GM18517 (cell line): Measurements from ENCODE around the gene FTO.

Experiments
- ATAC-seq: cut with Tn5 transposase; IDR thresholded peaks from one replicate; pipeline ENCODE4 v1.9.1; 2021; ENCODE audit warnings: mild to moderate bottlenecking, moderate library complexity; ENCODE audit not compliant: unreplicated experiment

The FTO gene

DNA sequence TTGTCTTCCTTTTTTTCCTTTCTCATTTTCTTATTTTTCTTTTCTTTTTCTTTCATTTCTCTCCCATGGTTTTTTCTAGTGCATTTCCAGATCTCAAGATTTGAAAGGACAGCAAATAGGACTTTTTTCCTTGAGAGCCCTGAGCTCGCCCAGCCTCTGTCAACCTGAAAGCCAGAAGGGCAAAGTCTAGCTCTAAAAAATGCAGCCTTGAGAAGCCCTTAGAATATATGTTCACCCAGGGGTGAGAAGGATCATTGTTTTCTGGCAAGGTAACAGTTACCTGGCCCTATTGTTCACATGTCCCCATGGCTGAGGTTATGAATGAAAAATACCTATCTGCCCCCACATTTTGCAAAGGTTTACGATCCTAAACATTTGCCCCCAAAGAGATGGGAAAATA lies 364.3 kb downstream of the FTO start:
- no peak for ATAC-seq

DNA sequence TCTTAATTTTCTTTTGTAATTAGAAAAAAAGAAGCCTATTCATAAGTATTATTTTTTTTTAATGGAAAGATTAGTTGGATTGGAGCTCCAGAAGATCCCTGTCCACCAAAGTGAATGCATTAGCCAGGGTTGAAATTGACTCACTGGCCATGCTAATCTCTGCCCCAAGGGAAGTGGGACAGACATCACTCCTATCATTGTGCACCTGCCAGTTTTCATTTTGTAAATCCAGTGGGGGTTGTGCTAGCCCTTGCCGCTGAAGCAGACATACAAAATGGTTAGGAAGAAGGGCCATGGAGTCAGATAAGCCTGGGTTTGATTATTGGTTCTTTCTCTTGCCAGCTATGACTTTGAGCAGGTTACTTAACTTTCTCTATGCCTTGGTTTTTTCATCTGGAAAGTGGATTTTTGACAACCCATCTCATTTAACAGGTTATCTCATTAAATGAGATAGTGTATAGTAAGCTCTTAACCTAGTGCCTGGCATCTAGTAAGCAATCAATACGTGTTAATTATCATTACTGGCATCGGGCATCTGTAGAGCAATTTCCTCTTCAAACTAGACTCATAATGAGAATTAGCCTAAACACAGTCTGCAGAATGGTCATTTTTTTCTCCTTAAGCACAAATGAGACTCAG lies 365.8 kb downstream of the FTO start:
- ATAC-seq: no peak

DNA sequence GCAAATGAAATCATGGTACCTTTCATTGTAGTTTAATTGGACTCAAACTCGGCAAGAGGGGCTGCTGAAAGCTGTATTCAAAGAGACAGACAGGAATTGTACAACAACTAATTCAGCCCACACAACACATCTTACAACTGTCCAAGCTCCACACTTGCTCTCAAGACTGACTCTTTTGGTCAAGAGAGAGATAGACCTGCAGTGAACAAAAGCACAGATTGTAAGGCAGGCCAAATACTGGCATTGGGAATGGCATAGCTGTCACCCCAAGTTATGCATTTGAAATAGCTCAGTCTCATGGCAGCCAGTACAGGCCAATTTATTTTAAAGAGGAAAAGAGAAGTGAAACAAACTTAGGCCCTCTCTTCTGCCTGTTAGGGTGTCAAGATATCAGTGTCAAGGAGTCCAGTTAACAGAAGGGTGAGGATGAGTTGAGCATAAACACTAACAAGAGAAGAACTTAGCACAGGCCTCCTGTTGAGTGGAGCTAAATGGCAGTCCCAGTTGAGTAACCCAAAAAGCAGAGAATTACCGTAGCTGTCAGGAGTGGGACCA lies 366.9 kb downstream of the FTO start:
- no peak for ATAC-seq

DNA sequence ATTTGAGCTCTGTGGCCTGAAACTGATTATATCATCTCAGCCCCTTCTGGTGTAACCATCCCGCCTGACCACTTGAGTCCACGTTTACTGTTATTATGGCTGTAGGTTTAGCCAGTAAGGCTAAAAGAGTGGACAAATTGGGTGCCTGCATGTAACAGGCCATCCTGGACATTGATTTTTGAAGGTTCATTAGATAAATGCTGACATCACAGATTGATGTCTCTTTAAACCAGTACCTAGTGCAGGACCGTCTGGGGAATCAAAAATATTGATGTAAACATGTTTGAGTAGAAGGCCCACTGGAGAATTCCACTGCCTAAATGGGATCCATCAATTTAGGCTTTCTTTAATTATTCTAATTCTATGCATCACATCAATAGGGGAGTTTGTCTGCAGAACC lies 367.6 kb downstream of the FTO start:
- ATAC-seq: no peak

DNA sequence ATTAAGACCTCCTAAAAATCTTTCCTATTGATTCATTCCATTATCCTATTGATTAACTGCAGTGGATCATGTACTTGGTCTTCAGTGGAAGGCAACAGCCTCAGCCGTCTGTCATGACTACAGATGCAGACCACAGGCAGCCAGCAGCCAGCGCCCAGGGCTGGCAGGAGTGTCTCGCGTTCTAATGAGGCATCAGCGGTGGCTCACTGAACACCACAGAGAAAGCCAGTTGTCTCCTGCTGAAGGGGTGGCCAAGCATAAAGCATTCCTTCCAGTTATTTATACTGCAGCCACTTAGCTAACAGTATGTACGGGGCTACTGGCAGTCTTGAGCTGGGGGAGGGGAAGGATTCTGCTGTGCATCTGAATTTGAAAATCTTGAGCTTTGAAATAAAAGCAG lies 368.3 kb downstream of the FTO start:
- no peak for ATAC-seq

DNA sequence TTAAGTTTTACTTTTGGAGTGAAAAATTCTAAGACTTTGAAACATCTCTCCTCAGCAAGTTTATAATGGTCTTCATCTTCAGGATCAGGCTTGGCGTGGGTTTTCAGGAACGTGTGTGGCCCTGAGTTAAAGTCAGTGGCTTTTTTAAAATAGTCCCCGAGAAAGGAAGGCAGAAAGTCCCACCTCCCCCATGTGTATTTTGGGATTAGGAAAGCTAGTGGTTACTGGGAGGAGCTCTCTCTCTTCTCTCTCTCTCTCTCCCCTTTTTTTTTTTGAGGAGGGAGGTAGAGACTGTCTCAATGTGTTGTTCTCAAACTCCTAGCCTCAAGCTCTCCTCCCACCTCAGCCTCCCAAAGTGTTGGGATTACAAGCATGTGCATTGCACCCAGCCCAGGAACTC lies 369.4 kb downstream of the FTO start:
- ATAC-seq: no peak

DNA sequence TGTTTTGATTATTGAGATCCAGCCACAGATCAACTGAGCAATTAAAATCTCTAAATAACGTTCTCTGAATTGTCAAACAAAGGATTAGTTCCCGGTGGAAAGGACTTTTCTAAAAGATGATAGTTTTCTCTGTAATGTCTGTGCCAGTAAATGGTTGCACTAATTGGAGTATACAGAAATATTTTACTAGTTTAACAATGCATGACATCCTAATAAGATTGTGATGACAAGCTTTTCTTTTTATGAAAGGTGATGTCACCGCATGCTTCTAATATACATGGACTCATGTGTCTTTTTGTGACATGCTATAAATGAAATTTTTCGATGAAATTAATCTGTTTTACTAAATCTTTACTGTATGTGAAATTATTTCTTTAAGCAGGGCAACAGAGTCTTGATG lies 371.5 kb downstream of the FTO start:
- no peak for ATAC-seq

DNA sequence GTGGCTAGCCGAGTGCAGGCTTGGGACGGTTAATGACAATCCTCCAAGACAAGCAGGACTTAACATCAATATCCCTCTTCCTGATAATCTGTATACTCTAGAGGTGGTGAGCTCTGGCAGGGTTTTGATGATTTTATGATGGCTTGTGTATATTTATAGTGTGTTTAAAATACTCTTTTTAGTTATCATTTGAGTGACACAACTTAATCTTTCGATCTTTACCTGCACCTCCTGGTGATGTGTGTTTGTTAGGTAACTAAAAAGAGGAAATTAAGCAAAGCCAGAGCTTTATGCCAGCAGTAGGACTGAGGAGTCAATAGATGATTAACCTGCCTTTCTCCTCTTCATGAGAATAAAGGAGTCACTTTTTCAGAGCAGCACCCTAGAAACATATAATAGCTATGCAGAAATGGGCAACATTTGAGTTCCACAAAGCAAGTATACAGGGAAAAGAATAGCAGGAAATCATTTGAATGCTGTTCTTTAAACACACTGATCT lies 372.1 kb downstream of the FTO start:
- no peak for ATAC-seq

DNA sequence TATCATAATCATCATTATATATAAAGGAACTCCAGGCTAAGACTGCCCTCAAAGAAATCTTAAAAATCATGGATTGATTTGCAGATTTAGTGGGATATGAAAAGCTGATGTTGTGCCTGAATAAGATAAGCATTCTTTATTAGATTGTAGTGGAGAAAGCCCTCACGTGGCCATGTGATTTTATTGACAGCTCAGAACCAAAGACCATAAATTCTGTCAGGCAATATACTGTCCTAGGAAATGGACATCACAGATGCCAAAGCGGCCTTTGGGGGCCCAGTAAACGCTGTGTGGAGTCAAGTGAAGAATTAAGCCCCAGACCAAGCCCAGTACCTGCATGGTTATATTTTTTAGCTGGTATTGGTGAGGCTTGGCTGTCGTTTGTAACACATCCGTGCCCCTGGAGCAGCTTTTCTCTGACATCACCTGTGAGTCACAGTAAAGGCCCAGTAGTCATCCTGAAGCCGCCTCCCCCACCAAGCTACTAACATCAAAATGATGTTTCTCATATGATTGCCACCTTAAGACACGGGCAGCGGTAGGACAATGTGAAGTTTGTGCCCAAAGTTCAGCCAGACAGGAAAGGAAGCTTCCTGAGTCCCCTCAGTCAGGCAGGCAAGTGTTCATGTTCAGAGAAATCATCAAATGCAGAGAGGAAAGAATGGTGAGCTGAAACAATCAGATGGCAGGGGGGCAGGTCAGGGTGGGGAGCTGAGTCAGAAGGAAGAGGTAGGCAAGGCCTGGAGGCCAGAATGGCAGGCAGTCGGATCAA lies 373.3 kb downstream of the FTO start:
- no peak for ATAC-seq

DNA sequence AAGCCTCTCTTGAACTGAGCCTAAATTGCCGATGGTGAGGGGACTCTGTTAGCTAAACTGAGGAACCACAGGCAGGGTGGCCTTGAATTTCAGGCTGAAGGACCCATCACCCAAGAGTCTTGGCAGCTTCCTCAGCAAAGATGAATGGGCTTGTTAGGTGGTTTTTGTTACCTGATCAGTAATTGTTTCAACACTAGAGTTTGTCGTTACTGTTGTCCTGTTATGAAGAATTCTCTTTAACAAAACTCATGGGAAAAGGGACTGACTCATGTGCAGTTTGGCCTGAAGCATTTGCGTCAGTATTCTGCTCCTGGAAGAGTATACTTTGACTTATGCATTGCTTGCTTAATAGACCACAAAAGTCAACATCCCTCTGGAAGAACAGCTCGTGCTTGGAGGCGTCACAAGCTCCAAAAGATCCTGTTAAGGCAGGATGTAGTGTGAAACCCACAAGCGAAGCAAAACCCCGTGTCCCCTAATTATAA lies 376.6 kb downstream of the FTO start:
- ATAC-seq: no peak

DNA sequence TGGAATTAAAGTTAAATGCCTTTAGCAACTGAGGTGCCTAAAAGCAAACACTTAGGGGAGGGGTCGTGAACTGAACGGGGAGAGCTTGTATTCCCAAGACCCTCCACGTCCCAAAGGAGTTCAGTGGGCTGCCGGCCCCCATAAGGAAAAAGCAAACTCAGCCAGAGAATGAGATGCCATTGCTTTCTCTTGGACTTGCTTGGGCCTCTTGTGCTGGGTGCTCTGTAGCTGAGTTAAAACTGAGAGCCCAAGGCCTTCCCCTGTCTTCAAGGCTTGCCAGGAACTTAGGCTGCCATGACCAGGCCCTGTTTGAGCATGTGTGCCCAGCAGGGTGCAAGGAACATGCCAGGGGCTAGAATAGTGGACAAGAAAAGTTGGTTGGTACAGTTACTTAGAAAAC lies 382.8 kb downstream of the FTO start:
- ATAC-seq: no peak

DNA sequence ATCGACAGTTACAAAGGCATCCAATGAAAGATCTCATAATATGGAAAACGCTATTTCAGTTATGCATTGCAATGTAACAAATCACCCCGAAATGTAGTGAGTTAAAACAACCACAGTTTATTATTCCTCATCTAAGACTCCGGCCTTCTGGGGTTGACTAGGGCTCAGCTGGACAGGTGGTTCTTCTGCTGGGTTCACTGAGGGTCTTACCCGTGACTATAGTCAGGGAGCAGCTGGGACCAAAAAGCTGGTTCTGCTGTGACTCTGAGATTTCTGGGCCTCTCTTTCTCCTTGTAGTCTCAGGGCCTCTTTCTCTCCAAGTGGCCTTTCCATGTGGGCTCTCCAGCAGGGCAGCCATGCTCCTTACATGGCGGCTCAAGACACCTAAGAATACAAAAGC lies 386.6 kb downstream of the FTO start:
- ATAC-seq: no peak

DNA sequence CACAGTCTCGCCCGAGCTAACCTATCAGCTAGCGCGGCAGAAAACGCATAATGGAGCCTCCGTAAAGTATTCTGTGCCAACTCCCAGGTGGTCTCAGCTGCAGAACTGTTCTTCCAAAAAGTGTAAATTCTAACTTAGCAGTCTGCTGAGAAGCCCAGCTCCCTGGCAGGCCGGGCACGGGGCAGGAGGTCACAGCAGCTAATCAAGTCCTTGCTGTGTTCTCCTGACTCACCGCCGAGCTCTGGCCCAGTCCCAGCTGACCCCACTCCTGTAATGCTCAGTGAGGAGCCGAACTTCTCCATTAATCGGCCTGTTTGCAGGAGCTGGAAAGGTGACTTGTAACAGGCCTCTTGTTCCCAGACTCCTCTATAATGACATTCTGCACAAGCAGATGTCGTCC lies 389.3 kb downstream of the FTO start:
- ATAC-seq: no peak

DNA sequence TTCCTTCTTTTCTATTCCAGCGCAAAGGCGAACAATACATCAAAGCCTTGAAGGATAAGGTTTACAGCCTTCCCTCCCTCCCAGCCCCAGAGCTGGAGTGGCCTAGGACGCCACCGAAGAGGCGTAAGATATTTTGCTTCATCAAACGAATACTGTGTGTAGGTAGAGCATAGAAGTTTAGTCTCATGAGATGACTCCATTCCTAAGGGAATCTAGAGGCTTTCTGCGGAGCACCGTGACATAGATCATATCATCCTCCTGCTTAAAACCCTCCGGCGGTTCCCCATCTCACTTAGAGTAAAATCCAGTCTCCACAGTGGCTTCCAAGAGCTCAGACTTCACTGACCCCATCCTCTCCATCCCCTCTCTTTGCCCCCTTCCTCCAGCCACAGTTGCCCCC lies 390.7 kb downstream of the FTO start:
- no peak for ATAC-seq

DNA sequence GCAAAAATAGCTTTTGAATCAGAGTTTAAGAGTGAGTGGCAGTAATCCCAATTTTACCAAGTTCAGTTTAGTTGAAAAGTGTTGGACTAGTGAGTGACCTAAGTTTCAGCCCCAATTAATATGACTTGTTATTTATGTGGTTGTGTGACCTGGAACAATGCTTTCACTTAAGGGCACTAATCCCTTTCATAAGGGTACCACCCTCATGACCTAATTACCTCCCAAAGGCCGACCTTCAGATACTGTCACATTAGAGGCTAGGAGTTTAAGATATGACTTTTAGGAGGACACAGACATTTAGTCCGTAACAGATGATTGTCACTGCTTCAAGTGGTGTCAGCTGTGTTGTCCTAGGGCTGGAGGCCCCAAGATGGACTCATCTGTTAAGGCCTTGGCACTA lies 392.7 kb downstream of the FTO start:
- no peak for ATAC-seq

DNA sequence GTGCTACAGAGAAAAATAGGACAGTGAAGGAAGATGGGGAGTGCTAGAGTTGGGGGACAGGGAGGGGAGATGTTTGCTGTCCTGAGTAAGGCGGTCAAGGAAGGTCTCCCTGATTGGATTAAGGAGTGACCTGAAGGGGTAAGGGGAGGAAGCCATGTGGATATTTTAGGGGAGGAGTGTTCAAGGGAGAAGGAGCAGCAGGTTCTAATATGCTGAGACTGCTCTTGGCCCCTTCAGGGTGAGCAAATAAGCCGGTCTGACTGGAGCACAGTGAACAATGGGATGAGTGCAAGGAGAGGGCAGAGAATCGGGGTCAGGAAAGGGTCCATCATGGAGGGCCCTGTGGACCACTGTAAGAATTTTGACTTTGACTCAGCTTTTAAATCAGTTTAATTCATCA lies 393.8 kb downstream of the FTO start:
- ATAC-seq: no peak

DNA sequence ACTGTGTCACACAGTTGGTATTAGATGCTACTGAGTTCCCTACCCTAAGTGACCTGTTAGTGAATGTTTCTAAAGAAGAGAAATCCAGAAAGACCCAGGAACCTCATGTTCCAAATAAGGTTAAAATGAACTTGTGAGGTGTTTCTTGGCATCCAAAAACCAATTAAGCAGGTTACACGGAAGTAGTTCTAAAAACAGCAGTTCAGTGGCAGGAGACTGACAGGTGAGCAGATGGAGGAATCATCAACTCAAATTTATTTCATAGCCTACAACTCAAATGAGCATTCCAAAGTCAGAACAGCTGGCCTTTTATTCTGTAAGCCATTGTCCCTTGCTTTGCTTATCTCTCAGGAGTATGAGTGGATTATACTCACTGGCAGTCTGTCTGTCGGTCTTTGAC lies 394.3 kb downstream of the FTO start:
- ATAC-seq: no peak

DNA sequence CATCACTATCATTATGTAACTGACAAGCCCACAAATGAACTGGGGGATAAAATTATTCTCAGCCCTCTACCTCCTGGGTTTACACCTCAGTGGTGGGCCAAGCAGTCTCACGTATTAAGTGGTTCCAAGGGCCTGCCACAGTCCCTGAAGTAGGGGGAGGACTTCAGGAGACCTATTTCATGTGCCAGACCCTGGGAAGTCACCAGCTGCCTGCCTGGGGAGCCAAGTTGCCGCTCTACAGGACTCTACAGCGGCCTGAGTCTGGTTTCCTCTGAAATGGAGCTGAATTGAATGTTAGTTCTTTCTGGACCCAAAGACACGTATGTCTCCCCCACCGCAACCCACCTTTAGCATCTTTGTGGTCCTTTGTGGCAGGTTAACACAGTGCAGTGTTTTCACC lies 395.7 kb downstream of the FTO start:
- no peak for ATAC-seq

DNA sequence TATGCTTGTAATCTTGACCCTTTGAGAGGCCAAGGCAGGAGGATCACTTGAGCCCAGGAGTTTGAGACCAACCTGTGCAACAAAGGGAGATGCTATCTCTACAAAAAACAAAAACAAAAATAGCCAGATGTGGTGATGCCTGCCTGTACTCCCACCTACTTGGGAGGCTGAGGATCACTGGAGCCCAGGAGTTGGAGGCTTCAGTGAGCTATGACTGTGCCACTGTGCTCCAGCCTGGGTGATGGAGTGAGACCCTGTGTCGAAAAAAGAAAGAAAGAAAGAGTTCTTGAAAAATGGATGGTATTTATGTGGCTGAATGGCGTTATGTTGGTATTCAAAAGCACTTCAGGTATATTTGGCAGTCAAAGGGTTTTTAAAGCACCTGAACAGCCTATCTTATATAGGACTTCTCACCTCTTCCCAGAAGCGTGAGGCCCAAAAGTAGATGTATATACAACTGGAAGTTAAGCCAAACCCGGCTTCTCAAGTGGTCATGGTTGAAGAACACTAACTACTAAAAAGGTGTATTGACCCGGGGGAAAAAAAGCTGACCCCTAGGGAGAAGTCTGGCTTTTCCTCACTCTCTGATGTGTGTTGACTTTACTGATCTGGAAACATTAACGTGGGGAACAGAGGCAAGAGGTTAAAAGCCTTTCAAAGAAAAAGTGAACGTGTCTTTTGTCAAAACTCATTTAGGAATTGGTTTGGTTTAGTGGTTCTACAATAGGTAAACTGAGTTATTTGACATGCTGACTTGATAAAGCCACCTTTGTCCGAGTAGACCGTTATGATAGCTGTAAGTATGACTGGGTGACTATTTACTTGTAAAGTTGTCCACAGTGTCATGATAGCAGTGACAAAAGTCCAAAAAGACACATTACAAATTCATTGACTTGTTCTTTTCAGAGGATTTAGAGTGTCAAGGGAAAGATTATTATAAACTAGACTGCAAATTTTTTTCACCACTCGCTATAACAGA lies 399.2 kb downstream of the FTO start:
- ATAC-seq: no peak

DNA sequence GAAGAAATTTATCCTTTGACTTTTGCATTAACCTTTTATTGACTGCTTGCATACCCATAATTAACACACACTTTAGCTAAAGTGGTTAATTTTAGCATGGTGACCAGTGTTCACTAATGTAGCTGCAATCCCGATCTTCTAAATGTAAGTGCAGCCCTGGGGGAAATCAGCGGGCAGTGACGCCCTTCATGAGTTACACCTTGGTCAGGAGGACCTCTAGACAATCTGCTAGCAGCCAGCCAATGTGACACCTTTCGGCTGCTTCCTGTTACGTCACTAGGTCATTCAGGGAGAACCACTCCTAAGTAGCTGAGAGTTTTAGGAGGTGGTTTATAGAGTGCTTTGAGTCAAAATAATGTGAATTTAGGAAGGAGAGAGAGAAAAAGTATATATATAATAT lies 402.1 kb downstream of the FTO start:
- ATAC-seq: no peak

DNA sequence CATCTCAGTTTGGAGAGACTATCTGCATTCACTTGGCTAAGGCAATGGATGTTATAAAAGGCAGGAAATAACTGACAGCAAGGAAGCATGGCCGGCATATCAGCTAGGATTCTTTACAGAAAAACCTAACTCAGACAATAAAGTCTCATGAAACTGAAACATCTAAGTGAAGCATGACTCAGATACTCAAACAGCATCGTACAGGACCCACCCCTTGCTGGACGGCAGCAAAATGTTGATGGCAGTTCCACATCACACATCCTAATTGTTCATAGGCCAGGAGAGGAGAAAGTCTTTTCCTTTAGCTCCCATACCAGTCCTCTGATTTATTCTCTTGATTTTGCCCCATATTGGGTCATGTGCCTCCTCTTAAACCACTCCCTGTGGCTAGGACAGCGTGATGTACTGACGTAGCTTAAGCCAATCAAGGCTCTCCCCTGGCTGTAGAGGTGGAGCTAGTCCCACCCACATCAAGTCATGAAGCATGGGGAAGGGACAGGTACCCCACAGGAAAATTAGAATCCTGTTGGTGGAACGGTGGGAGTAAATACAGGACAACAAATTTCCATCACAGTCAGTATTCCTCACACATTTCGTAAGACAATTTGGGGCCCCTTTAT lies 403.7 kb downstream of the FTO start:
- no peak for ATAC-seq
